Spleen (tissue), 11 donors: ENCODE results near the gene SHANK3. TPM values are rescaled to one million over a fixed set of nuclear protein-coding genes. Genes with fewer than 3 reads are reported as not detected.

ENCODE experiments used
- DNase-seq: peaks from one replicate; pipeline ENCODE4 v3.0.0-alpha.2; 2020
- H3K27ac ChIP-seq, 8 donors: fragments of 200-600 bp; sonication (generic) in 7 of 8; 1 replicate in 4 of 8; 2 replicates in 4 of 8; pipeline versions ENCODE4 v1.5.0 to v1.8.0; 2016 to 2021; ENCODE audit warnings: inconsistent platforms in 4 of 8, mild to moderate bottlenecking in 4 of 8, moderate library complexity in 1 of 8
- H3K27me3 ChIP-seq, 7 donors: fragments of 200-600 bp; sonication (generic) in 6 of 7; replicated peaks in 1 of 7; 1 replicate in 4 of 7; 2 replicates in 3 of 7; pipeline versions ENCODE4 v1.5.0 to v1.8.0; 2016 to 2021; ENCODE audit warnings: inconsistent platforms in 3 of 7, mild to moderate bottlenecking in 1 of 7
- H3K36me3 ChIP-seq, 6 donors: fragments of 200-600 bp; sonication (generic) in 5 of 6; 1 replicate in 4 of 6; 2 replicates in 2 of 6; pipeline versions ENCODE4 v1.5.0 to v1.8.0; 2016 to 2021; ENCODE audit warnings: inconsistent platforms in 2 of 6
- H3K4me1 ChIP-seq, 6 donors: fragments of 200-600 bp; sonication (generic) in 5 of 6; 1 replicate in 3 of 6; 2 replicates in 3 of 6; pipeline versions ENCODE4 v1.5.0 to v1.8.0; 2016 to 2021; ENCODE audit warnings: inconsistent platforms in 3 of 6
- H3K4me3 ChIP-seq, 8 donors: fragments of 200-600 bp; sonication (generic) in 7 of 8; 1 replicate in 4 of 8; 2 replicates in 4 of 8; pipeline versions ENCODE4 v1.5.0 to v1.8.0; 2016 to 2021; ENCODE audit warnings: inconsistent platforms in 4 of 8, mild to moderate bottlenecking in 4 of 8, moderate library complexity in 2 of 8
- H3K9me3 ChIP-seq, 8 donors: fragments of 200-600 bp; sonication (generic) in 7 of 8; 1 replicate in 4 of 8; 2 replicates in 4 of 8; pipeline versions ENCODE4 v1.5.0 to v1.8.0; 2016 to 2021; ENCODE audit warnings: inconsistent platforms in 4 of 8
- CTCF ChIP-seq, 11 experiments: fragments of 200-600 bp in 7 of 11; fragments of 450-650 bp in 4 of 11; sonication (generic) in 4 of 11; IDR thresholded peaks in 8 of 11; conservative IDR thresholded peaks in 3 of 11; 1 replicate in 7 of 11; 2 replicates in 4 of 11; pipeline versions ENCODE4 v1.4.0 to v1.8.0; 2016 to 2021; ENCODE audit warnings: antibody characterized with exemption in 11 of 11, inconsistent platforms in 4 of 11, mild to moderate bottlenecking in 1 of 11
- POLR2AphosphoS5 ChIP-seq, 3 donors: sonication (generic); formaldehyde crosslinking; IDR thresholded peaks; one replicate each; pipeline ENCODE4 v1.5.1; 2017; ENCODE audit warnings: antibody characterized with exemption in 3 of 3
- WGBS, 5 donors: extraction: QIAGEN DNeasy Blood & Tissue Kit in 3 of 5; methylation state at CpG; one replicate each; pipeline versions ENCODE4 v1.1.5 to v1.1.7; 2013 to 2018; 5-methylcytosine and 5-hydroxymethylcytosine counted together
- intact Hi-C: fragments of 100-400 bp; cut with DNase I; formaldehyde crosslinking; loops from one replicate; pipeline ENCODE4 v1.15.0; 2023; ENCODE audit warnings: low total_unique reads
- polyA plus RNA-seq, 3 donors: library from polyadenylated mRNA; stranded (reverse); fragments of 200-250 nt; gene quantifications; one replicate each; pipeline ENCODE4 v1.2.1, GENCODE V29; 2013
- total RNA-seq, 7 donors: library from RNA; depleted of rRNA in 3 of 7; stranded (reverse); fragments of >200 nt in 3 of 7; fragmentation: NEBNext Ultra II Directional in 4 of 7; extraction: Animal tissue kit (Norgen Biotek cat#: 25700) in 4 of 7; gene quantifications; one replicate each; pipeline versions ENCODE4 v1.1.0 to v1.2.1, GENCODE V29; 2016 to 2021
- donor health status: healthy with polysubstance abuse.
- donor health status: DM: no; HTN: no; CAD: no; lungs with moderate emphysema.
- donor health status: DM: no; HTN: no; CAD: no.
- donor health status: Bipolar disorder and iron deficiency.
- donor health status: healthy.
- donor health status: DM: no; HTN: no; CAD: no.
- donor health status: DM: yes; HTN: yes; CAD: no.

Gene SHANK3
- total and polyA plus RNA-seq, 10 donors: 9.9 to 264 (median 86.3) TPM

GRCh38 chr22:50698546-50698945 is 25.9 kb downstream of the SHANK3 start:
- intact Hi-C loops: no loop called here
- Histone ChIP-seq H3K9me3 (no peaks in the 10 kb centered on the region), H3K4me1 (peaks cover 3 to 96% (median 56%) of the 10 kb centered on the region in 6 donors), H3K27ac (peak overlapping the region in 4 of 8 donors; percentile 21 to 60 (median 39)), H3K4me3 (no peak overlapping the region), H3K27me3 (no peaks in the 10 kb centered on the region), H3K36me3 (peaks cover 0 to 65% (median 0%) of the 10 kb centered on the region in 6 donors)
- peak; percentile 68 for DNase-seq
- no peak for TF ChIP-seq CTCF (IDR thresholded peaks at IDR 0.05 in 8 of 11, conservative IDR thresholded peaks at IDR 0.05 in 3 of 11)
- WGBS, 5 donors: 51 to 81% (median 70%) methylated on average over 12 of the region's 12 CpGs

GRCh38 chr22:50699001-50699755 is 26.6 kb downstream of the SHANK3 start:
- peaks cover 3 to 96% (median 56%) of the 10 kb centered on the region in 6 donors for H3K4me1 ChIP-seq
- no peaks in the 10 kb centered on the region for H3K27me3 ChIP-seq
- DNase-seq: peak; percentile 62
- intact Hi-C loops: no loop called here
- no peak overlapping the region for H3K4me3 ChIP-seq
- TF ChIP-seq POLR2AphosphoS5 (IDR thresholded peaks at IDR 0.05): peak in 2 of 3 donors; percentile 27 to 39
- TF ChIP-seq CTCF (IDR thresholded peaks at IDR 0.05 in 8 of 11, conservative IDR thresholded peaks at IDR 0.05 in 3 of 11): no peak
- WGBS, 5 donors: 63 to 81% (median 77%) methylated on average over 13 to 15 of the region's 15 CpGs
- peak overlapping the region in 4 of 8 donors; percentile 30 to 48 (median 42) for H3K27ac ChIP-seq
- no peaks in the 10 kb centered on the region for H3K9me3 ChIP-seq
- peaks cover 0 to 72% (median 0%) of the 10 kb centered on the region in 6 donors for H3K36me3 ChIP-seq

DNA sequence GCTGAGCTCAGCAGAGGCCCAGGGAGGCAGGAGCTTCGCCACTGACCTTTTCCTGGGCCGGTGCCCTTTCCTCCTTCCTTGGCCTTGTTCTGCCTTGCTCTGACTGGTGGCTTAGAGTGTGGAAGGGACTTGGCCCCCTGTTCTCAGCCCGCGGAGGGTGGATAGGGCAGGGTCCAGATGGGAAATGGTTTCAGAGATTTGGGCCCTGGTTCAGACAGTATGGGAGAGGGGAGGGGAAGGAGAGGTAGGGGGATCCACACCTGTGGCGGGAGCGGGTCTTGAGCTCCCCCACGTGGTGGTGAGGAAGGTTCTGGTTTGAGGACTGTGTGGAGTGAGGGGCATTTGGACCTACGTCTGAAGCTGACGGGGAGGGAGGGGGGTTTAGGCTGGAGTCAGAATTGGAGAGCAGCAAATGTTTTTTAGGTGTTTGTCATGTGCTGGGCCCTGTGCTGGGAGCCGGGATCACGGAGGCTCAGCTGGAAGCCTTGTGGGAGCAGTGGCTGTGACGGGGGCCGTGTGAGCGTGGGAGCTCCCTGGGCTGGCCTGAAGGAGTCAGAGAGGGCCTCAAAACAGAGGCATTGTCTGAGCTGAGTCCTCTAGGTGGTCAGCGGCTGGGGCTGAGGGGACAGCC is 27.2 kb downstream of the SHANK3 start:
- peak; percentile 66 for DNase-seq
- Histone ChIP-seq H3K4me1 (peaks cover 2 to 96% (median 53%) of the 10 kb centered on the region in 6 donors), H3K27me3 (no peaks in the 10 kb centered on the region), H3K27ac (peak overlapping the region in 4 of 8 donors; percentile 13 to 48 (median 42)), H3K36me3 (peaks cover 0 to 72% (median 0%) of the 10 kb centered on the region in 6 donors), H3K4me3 (no peak overlapping the region), H3K9me3 (no peaks in the 10 kb centered on the region)
- TF ChIP-seq CTCF (IDR thresholded peaks at IDR 0.05 in 8 of 11, conservative IDR thresholded peaks at IDR 0.05 in 3 of 11) (no peak), POLR2AphosphoS5 (IDR thresholded peaks at IDR 0.05) (peak in 1 of 3 donors; percentile 39)
- intact Hi-C loops: no loop called here
- WGBS, 5 donors: 66 to 76% (median 73%) methylated on average over 14 to 15 of the region's 15 CpGs
